Measurements from ENCODE around the gene ERF. TPM values are rescaled to one million over a fixed set of nuclear protein-coding genes. Genes with fewer than 3 reads are reported as not detected.
A peak's percentile ranks its signal among the peaks of the same experiment; 100 is the strongest.

The ERF gene
- total RNA-seq, 6 experiments from 2014 or later, result 15.4 to 35.7 (median 30.5) TPM

DNA sequence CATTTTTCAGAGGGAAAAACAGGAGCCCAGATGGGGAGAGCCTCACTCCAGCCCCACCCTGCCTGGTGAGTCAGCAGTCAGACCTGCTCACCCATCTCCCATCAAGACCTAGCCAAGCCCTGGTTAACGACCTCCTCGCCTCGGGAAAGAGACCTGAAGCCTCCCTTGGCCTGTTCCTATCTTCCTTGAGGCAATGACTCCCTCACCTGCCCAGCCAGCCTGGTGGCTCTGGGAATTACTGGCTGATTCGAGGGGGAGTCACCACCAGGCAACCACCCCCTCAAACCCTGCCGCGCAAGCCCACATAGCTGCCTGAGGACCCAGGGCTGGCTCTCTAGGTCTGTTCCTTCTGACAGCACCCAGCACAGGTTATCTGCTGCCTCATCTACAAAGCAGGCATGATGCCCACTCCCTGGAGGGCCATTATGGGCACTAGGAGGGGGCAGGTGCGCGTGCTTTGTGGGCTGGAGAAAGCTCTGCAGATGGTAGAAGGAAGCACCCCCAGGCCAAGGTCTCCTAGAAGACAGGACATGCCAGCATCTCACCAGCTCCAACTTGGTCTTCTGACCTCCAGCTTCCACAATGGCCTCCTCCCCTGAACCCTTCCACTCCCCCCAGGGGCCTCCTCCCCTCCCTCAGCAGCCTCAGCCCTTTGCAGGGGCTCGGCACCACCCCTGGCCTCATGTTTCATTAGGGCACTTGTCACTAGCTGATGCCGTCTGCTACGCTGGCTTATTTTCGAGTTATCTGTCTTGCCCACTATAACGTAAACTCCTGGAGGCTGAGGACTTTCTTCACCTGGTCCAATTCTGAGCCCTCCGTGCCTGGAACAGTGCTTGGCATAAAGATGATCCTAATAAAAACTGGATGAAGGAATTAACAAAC lies 47.8 kb downstream of the ERF start:
- no peaks in the 10 kb centered on the region for H3K27me3 ChIP-seq
- H3K4me1 ChIP-seq, result no peaks in the 10 kb centered on the region
- ATAC-seq, result no peak
- intact Hi-C loops (cut with DNase I), result no loop called here
- no peaks in the 10 kb centered on the region for H3K9me3 ChIP-seq
- 76% methylated on average over 7 of the region's 14 CpGs for WGBS (ENCODE audit: insufficient coverage, low coverage, low lambda C conversion rate, missing lambda C conversion rate)
- no peak for DNase-seq
- no peak overlapping the region for H3K27ac ChIP-seq
- TF ChIP-seq POLR2A (IDR thresholded peaks at IDR 0.05), result no peak
- TF ChIP-seq, protein P1, sequence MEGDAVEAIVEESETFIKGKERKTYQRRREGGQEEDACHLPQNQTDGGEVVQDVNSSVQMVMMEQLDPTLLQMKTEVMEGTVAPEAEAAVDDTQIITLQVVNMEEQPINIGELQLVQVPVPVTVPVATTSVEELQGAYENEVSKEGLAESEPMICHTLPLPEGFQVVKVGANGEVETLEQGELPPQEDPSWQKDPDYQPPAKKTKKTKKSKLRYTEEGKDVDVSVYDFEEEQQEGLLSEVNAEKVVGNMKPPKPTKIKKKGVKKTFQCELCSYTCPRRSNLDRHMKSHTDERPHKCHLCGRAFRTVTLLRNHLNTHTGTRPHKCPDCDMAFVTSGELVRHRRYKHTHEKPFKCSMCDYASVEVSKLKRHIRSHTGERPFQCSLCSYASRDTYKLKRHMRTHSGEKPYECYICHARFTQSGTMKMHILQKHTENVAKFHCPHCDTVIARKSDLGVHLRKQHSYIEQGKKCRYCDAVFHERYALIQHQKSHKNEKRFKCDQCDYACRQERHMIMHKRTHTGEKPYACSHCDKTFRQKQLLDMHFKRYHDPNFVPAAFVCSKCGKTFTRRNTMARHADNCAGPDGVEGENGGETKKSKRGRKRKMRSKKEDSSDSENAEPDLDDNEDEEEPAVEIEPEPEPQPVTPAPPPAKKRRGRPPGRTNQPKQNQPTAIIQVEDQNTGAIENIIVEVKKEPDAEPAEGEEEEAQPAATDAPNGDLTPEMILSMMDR (IDR thresholded peaks at IDR 0.05), result no peak
- peaks cover 0 to 88% (median 26%) of the 10 kb centered on the region in 4 donors for H3K36me3 ChIP-seq
- H3K4me3 ChIP-seq, result no peak overlapping the region

DNA sequence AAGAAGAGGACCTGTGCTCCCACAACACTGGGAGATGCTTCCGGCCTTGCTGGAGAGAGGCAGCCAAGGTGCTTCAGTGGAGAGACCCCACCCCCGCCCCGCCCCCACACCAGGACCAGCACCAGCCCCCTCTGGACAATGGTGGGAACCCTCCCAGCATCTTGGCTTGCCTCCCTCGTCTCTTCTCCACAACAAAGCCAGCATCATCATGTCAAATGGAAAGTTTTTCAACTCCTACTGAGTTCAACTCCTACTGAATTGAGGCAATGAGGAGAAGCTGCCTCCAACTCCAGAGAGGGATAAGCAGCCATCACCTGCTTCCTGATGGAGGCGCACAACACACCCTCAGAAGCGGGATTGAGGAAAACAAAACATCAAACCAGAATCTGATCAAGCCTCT lies 50.3 kb downstream of the ERF start:
- DNase-seq (no peak), ATAC-seq (no peak)
- Histone ChIP-seq H3K4me3 (no peak overlapping the region), H3K27me3 (no peaks in the 10 kb centered on the region), H3K27ac (no peak overlapping the region), H3K4me1 (peaks cover 0 to 4% (median 0%) of the 10 kb centered on the region in 4 donors), H3K9me3 (no peaks in the 10 kb centered on the region), H3K36me3 (peaks cover 0 to 78% (median 20%) of the 10 kb centered on the region in 4 donors)
- intact Hi-C loops (cut with DNase I), result no loop called here
- TF ChIP-seq POLR2A (IDR thresholded peaks at IDR 0.05), result no peak
- TF ChIP-seq, protein P1 (IDR thresholded peaks at IDR 0.05), result no peak
- WGBS (ENCODE audit: insufficient coverage, low coverage, low lambda C conversion rate, missing lambda C conversion rate), result 81% methylated on average over 4 of the region's 6 CpGs

DNA sequence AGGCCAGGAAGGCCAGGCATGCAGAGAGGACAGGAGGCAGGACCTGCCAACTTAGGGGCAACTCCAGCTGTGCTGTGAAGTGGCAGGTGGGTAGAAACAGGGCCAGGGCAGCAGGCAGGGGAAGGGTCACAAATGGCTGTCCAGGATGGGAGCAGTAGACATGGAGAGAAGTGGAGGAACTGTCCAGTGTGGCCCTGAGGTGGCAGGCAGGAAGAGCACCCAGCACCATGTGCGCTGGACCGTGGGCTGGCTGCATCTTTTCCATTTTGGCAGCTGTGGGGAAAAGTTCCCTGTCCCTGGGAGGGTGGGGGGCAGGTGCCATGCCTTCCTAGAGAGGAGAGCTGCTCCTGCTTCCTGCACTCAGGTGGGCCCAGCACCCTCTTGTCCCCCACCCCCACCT lies 51.2 kb downstream of the ERF start:
- TF ChIP-seq, protein P1 (IDR thresholded peaks at IDR 0.05), result no peak
- no peak for TF ChIP-seq POLR2A (IDR thresholded peaks at IDR 0.05)
- peaks cover 0 to 78% (median 16%) of the 10 kb centered on the region in 4 donors for H3K36me3 ChIP-seq
- DNase-seq (no peak), ATAC-seq (no peak)
- no peaks in the 10 kb centered on the region for H3K9me3 ChIP-seq
- intact Hi-C loops (cut with DNase I), result no loop called here
- no peak overlapping the region for H3K27ac ChIP-seq
- H3K4me3 ChIP-seq, result no peak overlapping the region
- peaks cover 0 to 4% (median 0%) of the 10 kb centered on the region in 4 donors for H3K4me1 ChIP-seq
- no peaks in the 10 kb centered on the region for H3K27me3 ChIP-seq
- no CpG with 5 or more reads among the region's 2 CpGs for WGBS (ENCODE audit: insufficient coverage, low coverage, low lambda C conversion rate, missing lambda C conversion rate)

DNA sequence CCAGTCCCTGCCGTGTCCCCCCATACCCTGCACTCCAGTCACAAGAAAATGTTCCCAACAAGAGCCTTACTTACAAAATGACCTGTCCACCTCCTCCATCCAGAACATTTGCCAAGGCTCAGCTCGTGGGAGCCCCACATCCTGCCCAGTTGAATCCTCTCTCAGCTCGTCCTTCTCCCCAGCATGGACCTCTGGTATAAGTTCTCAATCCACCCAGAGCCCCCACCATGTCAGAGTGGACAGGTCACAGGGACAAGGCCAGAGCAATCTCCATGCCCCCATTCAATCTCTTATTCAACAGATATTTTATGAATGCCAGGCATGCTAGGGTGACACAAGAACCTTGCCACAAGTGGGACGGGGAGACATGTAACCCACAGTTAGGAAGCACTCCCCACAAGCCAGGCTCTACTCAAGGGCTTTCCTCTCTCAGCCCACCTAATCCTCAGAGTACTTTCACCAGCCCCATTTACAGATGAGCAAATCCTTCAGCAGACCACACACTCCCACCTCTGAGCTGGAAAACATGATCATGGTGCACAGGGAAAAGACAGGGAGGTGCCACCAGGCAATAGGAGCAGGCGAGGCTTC lies 52.5 kb downstream of the ERF start:
- DNase-seq (no peak), ATAC-seq (no peak)
- TF ChIP-seq POLR2A (IDR thresholded peaks at IDR 0.05), result no peak
- TF ChIP-seq, protein P1 (IDR thresholded peaks at IDR 0.05), result no peak
- Histone ChIP-seq H3K4me1 (peaks cover 0 to 4% (median 0%) of the 10 kb centered on the region in 4 donors), H3K36me3 (peaks cover 0 to 72% (median 10%) of the 10 kb centered on the region in 4 donors), H3K4me3 (no peak overlapping the region), H3K9me3 (no peaks in the 10 kb centered on the region), H3K27ac (peak overlapping the region in 2 of 3 donors; percentile 51 to 67), H3K27me3 (no peaks in the 10 kb centered on the region)
- intact Hi-C loops (cut with DNase I), result no loop called here
- 81% methylated on average over 3 of the region's 5 CpGs for WGBS (ENCODE audit: insufficient coverage, low coverage, low lambda C conversion rate, missing lambda C conversion rate)

Measured in right lobe of liver (tissue), 6 donors.